Endothelial cell of umbilical vein (primary cell): ENCODE measurements around the gene MEIS3. TPM values are rescaled to one million over a fixed set of nuclear protein-coding genes. Genes with fewer than 3 reads are reported as not detected.

Experiments used
- BruUV-seq: library from RNA; stranded (reverse); fragments of 400-500 nt; replicated peaks from 2 replicates; lab custom pipeline; 2021; lab: Mats Ljungman, UMichigan
- CTCF ChIA-PET: fragments of 300-600, 350-600 bp; sonication (Branson Sonifier 250); formaldehyde crosslinking; loops from one replicate; lab custom pipeline; 2021; ENCODE audit warnings: antibody characterized with exemption, inconsistent platforms; lab: Charles Lee
- POLR2A ChIA-PET: fragments of 300-600, 350-600 bp; sonication (Branson Sonifier 250); formaldehyde crosslinking; loops from one replicate; lab custom pipeline; 2021; ENCODE audit warnings: antibody characterized with exemption, inconsistent platforms; lab: Charles Lee
- DNase-seq: peaks from one replicate; pipeline ENCODE4 v3.0.0-alpha.2; 2011; ENCODE audit warnings: low read depth, low spot score
- FAIRE-seq: peaks from 2 replicates; lab custom pipeline; 2011; peaks lifted over from hg19 to GRCh38; lab: Jason Lieb, UNC
- H2AFZ ChIP-seq: 2 replicates; pipeline ENCODE4 v1.6.0; 2012; ENCODE audit warnings: low read depth, low read length, control low read depth, inconsistent platforms
- H3K27ac ChIP-seq: 2 replicates; pipeline ENCODE4 v1.5.1; 2011; ENCODE audit warnings: low read depth, mild to moderate bottlenecking, control low read depth, low read length, moderate library complexity; ENCODE audit not compliant: insufficient read depth
- H3K27me3 ChIP-seq, 2 experiments: 2 replicates each; pipeline versions ENCODE4 v1.6.0 to v1.6.1; 2011; ENCODE audit warnings: low read length in 2 of 2, mixed read lengths in 1 of 2; ENCODE audit not compliant: control insufficient read depth in 2 of 2, insufficient read depth in 2 of 2
- H3K36me3 ChIP-seq, 2 experiments: 2 replicates in 1 of 2; 3 replicates in 1 of 2; pipeline ENCODE4 v1.5.1; 2011; ENCODE audit warnings: low read length in 2 of 2, mild to moderate bottlenecking in 1 of 2, moderate library complexity in 1 of 2; ENCODE audit not compliant: control insufficient read depth in 2 of 2, insufficient read depth in 2 of 2; ENCODE audit errors: extremely low read depth in 1 of 2
- H3K4me1 ChIP-seq: 3 replicates; pipeline ENCODE4 v1.5.1; 2011; ENCODE audit warnings: mild to moderate bottlenecking, low read length; ENCODE audit not compliant: control insufficient read depth, insufficient read depth; ENCODE audit errors: extremely low read depth
- H3K4me2 ChIP-seq: 2 replicates; pipeline ENCODE4 v1.6.1; 2011; ENCODE audit warnings: low read length, control low read depth, mixed read lengths; ENCODE audit not compliant: insufficient read depth
- H3K4me3 ChIP-seq, 3 experiments: fragments of 200-600 bp in 1 of 3; sonication (generic), shearing (Covaris generic) in 1 of 3; replicated peaks in 1 of 3; 2 replicates each; pipeline ENCODE4 v1.5.1; 2011 to 2016; ENCODE audit warnings: control low read depth in 3 of 3, low read length in 3 of 3, mild to moderate bottlenecking in 2 of 3, inconsistent platforms in 1 of 3, low read depth in 1 of 3, moderate library complexity in 1 of 3; ENCODE audit not compliant: insufficient read depth in 1 of 3
- H3K79me2 ChIP-seq: 2 replicates; pipeline ENCODE4 v1.6.0; 2012; ENCODE audit warnings: low read length, inconsistent platforms; ENCODE audit not compliant: control insufficient read depth, insufficient read depth
- H3K9ac ChIP-seq: replicated peaks from 2 replicates; pipeline ENCODE3; 2011; ENCODE audit warnings: low read length, control low read depth; ENCODE audit not compliant: insufficient read depth; ENCODE audit errors: extremely low read depth
- H3K9me1 ChIP-seq: replicated peaks from 3 replicates; pipeline ENCODE4 v1.6.0; 2011; ENCODE audit warnings: mild to moderate bottlenecking, low read length; ENCODE audit not compliant: control insufficient read depth, insufficient read depth; ENCODE audit errors: extremely low read depth
- H3K9me3 ChIP-seq: replicated peaks from 2 replicates; pipeline ENCODE4 v1.5.1; 2012; ENCODE audit warnings: low read length, inconsistent platforms; ENCODE audit not compliant: control insufficient read depth, insufficient read depth
- H4K20me1 ChIP-seq: replicated peaks from 2 replicates; pipeline ENCODE3; 2011; ENCODE audit warnings: mild to moderate bottlenecking, low read length; ENCODE audit not compliant: control insufficient read depth, insufficient read depth; ENCODE audit errors: extremely low read depth
- EZH2 ChIP-seq: IDR thresholded peaks from 2 replicates; pipeline ENCODE4 v1.6.1; 2012; ENCODE audit warnings: borderline replicate concordance, low read depth, mild to moderate bottlenecking, moderate library complexity, low read length, inconsistent platforms; ENCODE audit not compliant: severe bottlenecking
- FOS ChIP-seq: IDR thresholded peaks from 2 replicates; pipeline ENCODE4 v1.6.1; 2011; ENCODE audit warnings: mild to moderate bottlenecking, low read length, moderate library complexity, borderline replicate concordance; ENCODE audit not compliant: insufficient read depth
- GATA2 ChIP-seq: IDR thresholded peaks from 2 replicates; pipeline ENCODE4 v1.7.0; 2011; ENCODE audit warnings: low read depth, mild to moderate bottlenecking, moderate library complexity, mixed read lengths, low read length; ENCODE audit not compliant: insufficient read length, insufficient read depth
- JUN ChIP-seq: IDR thresholded peaks from 2 replicates; pipeline ENCODE4 v1.6.1; 2011; ENCODE audit warnings: borderline replicate concordance, low read depth; ENCODE audit not compliant: insufficient read length, insufficient read depth
- MYC ChIP-seq: IDR thresholded peaks from one replicate; pipeline ENCODE4 v1.6.1; 2011; ENCODE audit warnings: mild to moderate bottlenecking, low read depth, low read length
- POLR2A ChIP-seq: IDR thresholded peaks from 2 replicates; pipeline ENCODE4 v1.6.1; 2012; ENCODE audit warnings: low read depth, mild to moderate bottlenecking, control low read depth, low read length
- POLR2AphosphoS5 ChIP-seq: IDR thresholded peaks from 2 replicates; pipeline ENCODE4 v1.6.1; 2012; ENCODE audit warnings: low read depth, mild to moderate bottlenecking, control low read depth, low read length, moderate library complexity; ENCODE audit not compliant: insufficient read depth
- dilution Hi-C: fragments of 300-500 bp; cut with MboI; formaldehyde crosslinking; loops from one replicate; pipeline ENCODE4 v1.15.0; 2019; ENCODE audit warnings: low sequenced_read_pairs; ENCODE audit not compliant: extremely low pct_ligation_motif_present
- intact Hi-C: fragments of 100-400 bp; cut with micrococcal nuclease; formaldehyde crosslinking; loops from one replicate; pipeline ENCODE4 v1.10.0; 2022
- polyA plus RNA-seq, 4 experiments: library from polyadenylated mRNA; depleted of rRNA in 3 of 4; stranded (reverse) in 3 of 4; unstranded in 1 of 4; fragments of >200 nt; gene quantifications; 2 replicates each; pipeline versions ENCODE4 v1.2.1 to v1.2.3, GENCODE V29; 2011 to 2012; ENCODE audit warnings: missing spikeins in 1 of 4
- total RNA-seq: library from RNA; stranded (reverse); gene quantifications from 2 replicates; pipeline ENCODE4 v1.2.3, GENCODE V29; 2021

The MEIS3 gene
- total and polyA plus RNA-seq, 2 donors (not counting 3 experiments of a cell fraction or from before 2014, with no cell fraction given): 0.42 TPM; not detected in 1

DNA sequence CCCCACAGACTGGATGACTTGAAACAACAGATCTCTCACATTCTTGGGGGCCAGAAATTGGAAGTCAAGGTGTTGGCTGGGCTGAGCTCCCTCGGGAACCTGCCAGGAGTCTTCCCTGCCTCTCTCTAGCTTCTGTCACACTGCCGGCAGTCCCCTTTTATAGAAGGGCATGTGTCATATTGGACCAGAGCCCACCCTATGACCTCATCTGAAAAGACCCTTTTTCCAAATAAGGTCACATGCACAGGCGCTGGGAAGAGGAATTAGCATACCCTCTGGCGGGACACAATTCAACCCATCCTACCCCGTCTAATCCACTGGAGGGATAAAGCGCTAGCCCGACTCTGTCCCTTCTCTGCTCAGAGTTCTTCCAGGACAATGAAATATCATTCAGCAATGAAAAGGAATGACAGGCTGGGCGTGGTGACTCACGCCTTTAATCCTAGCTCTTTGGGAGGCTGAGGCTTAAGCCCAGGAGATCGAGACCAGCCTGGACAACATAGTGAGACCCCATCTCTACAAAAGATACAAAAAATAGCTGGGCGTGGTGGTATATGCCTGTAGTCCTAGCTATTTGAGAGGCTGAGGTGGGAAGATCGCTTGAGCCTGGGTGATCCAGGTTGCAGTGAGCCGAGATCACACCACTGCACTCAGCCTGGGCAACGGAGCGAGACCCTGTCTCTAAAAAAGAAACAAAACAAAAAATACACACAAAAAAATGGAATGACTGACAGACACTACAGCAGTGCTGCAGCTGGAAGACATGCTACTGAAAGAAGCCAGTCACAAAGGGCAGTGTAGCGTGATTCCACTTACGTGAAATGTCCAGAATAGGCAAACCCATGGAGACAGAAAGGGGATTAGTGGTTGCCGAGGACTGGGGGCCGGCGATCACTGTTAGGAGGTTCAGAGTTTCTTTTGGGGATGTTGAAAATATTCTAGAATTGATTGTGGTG lies 28.5 kb downstream of the MEIS3 start:
- intact Hi-C loops (loop anchor here (1.0 kb wide), 2 partner anchors 95 to 107 kb away; no protein-coding TSS in a partner anchor), dilution Hi-C loops (no loop called here)
- H3K9me1 ChIP-seq: no peaks in the 10 kb centered on the region
- ChIA-PET CTCF (interaction anchor here (0.6 to 5.3 kb wide), 40 partner anchors 8 to 378 kb away, joined by 3 to 187 read pairs (median 5); partner anchors contain the start of genes C5AR1, DHX34 and INAFM1), POLR2A (no interaction called here)
- no peak overlapping the region for H2AFZ ChIP-seq
- no peak overlapping the region for H3K27ac ChIP-seq
- BruUV-seq: no TSS peak
- TF ChIP-seq GATA2 (no peak), POLR2AphosphoS5 (no peak), MYC (no peak), POLR2A (no peak), JUN (no peak), FOS (no peak), EZH2 (no peak)
- H3K9me3 ChIP-seq: no peaks in the 10 kb centered on the region
- H3K36me3 ChIP-seq: no peaks in the 10 kb centered on the region
- H3K9ac ChIP-seq: no peak overlapping the region
- FAIRE-seq: no peak
- H4K20me1 ChIP-seq: no peaks in the 10 kb centered on the region
- DNase-seq: no peak
- no peaks in the 10 kb centered on the region for H3K27me3 ChIP-seq
- no peaks in the 10 kb centered on the region for H3K79me2 ChIP-seq
- H3K4me1 ChIP-seq: no peaks in the 10 kb centered on the region
- no peak overlapping the region for H3K4me3 ChIP-seq
- no peak overlapping the region for H3K4me2 ChIP-seq
